Peyer's patch (tissue), 4 donors: ENCODE results near the gene HAPLN1. TPM values are rescaled to one million over a fixed set of nuclear protein-coding genes. Genes with fewer than 3 reads are reported as not detected.

Experiments
- DNase-seq, 3 donors: peaks; one replicate each; pipeline ENCODE4 v3.0.0-alpha.2; 2017 to 2019
- H3K27ac ChIP-seq, 4 donors: fragments of 200-600 bp; sonication (generic); one replicate each; pipeline ENCODE4 v1.5.1; 2016 to 2019
- H3K27me3 ChIP-seq, 2 donors: fragments of 200-600 bp; sonication (generic); one replicate each; pipeline ENCODE4 v1.5.1; 2019
- H3K36me3 ChIP-seq, 3 donors: fragments of 200-600 bp; sonication (generic); one replicate each; pipeline ENCODE4 v1.5.1; 2016 to 2019
- H3K4me1 ChIP-seq, 4 donors: fragments of 200-600 bp; sonication (generic); one replicate each; pipeline ENCODE4 v1.5.1; 2016 to 2019
- H3K4me3 ChIP-seq, 4 donors: fragments of 200-600 bp; sonication (generic); 1 replicate in 3 of 4; 2 replicates in 1 of 4; pipeline ENCODE4 v1.5.1; 2016 to 2019; ENCODE audit warnings: mild to moderate bottlenecking in 1 of 4
- H3K9me3 ChIP-seq, 4 donors: fragments of 200-600 bp; sonication (generic); one replicate each; pipeline ENCODE4 v1.5.1; 2016 to 2019; ENCODE audit warnings: mild to moderate bottlenecking in 1 of 4
- POLR2A ChIP-seq, 2 donors: fragments of 450-650 bp; IDR thresholded peaks; one replicate each; pipeline ENCODE4 v1.5.1; 2017; ENCODE audit warnings: antibody characterized with exemption in 2 of 2, mild to moderate bottlenecking in 2 of 2, moderate library complexity in 2 of 2
- total RNA-seq, 4 donors: library from RNA; depleted of rRNA; stranded (reverse); fragments of >200 nt; gene quantifications; one replicate each; pipeline ENCODE4 v1.1.0, GENCODE V29; 2016
- TF ChIP-seq, protein P1 (sequence below), 6 experiments: fragments of 450-650 bp in 4 of 6; fragments of 200-600 bp in 2 of 6; sonication (generic) in 1 of 6; IDR thresholded peaks; one replicate each; pipeline ENCODE4 v1.5.1; 2017 to 2019; ENCODE audit warnings: antibody characterized with exemption in 6 of 6, mild to moderate bottlenecking in 3 of 6, moderate library complexity in 1 of 6

The HAPLN1 gene
- total RNA-seq, 4 donors from 2014 or later = 0.13 to 1.7 (median 0.70) TPM; not detected in 1

DNA sequence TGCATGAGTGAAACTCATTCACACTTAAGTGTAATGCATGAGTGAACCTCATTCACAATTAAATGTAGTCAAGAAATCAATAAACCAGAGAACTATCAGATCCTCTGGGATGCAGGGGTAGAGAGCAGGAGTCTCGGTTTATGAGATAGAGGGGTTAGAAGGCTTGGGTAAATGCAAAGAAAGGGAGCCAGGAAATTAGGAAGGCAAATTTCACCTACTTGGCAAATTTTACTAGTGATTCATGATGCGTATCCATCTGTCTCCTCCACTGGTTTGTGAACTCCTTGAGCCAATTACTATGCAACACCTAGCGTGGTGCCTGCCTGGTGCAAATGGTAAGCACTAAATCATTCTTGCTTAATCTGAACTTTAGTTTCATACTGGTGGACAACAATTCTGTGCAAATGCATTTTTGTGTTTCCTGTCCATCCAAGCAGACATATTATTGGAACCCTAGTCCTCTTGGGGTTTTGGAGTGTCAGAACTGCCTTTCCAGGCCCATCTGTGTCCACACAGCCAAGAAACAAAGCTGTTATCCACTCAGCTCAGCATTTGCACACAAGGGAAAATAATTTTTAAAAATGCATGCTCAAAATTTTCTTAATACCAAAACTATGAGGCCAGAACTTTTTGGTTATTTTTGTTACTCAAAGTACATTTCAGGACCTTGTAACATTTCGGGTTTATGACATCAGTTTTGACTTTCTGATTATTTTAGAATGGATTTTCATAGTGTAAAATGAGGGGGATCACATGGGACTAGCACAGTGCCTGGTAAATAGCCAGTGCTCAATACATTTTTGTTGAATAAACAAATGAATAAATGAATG, 5.2 kb downstream of the HAPLN1 start:
- Histone ChIP-seq H3K4me3 (no peak overlapping the region), H3K27me3 (no peaks in the 10 kb centered on the region), H3K4me1 (no peaks in the 10 kb centered on the region), H3K27ac (no peak overlapping the region), H3K36me3 (no peaks in the 10 kb centered on the region), H3K9me3 (no peaks in the 10 kb centered on the region)
- no peak for TF ChIP-seq POLR2A (IDR thresholded peaks at IDR 0.05)
- TF ChIP-seq, protein P1, sequence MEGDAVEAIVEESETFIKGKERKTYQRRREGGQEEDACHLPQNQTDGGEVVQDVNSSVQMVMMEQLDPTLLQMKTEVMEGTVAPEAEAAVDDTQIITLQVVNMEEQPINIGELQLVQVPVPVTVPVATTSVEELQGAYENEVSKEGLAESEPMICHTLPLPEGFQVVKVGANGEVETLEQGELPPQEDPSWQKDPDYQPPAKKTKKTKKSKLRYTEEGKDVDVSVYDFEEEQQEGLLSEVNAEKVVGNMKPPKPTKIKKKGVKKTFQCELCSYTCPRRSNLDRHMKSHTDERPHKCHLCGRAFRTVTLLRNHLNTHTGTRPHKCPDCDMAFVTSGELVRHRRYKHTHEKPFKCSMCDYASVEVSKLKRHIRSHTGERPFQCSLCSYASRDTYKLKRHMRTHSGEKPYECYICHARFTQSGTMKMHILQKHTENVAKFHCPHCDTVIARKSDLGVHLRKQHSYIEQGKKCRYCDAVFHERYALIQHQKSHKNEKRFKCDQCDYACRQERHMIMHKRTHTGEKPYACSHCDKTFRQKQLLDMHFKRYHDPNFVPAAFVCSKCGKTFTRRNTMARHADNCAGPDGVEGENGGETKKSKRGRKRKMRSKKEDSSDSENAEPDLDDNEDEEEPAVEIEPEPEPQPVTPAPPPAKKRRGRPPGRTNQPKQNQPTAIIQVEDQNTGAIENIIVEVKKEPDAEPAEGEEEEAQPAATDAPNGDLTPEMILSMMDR (IDR thresholded peaks at IDR 0.05) = no peak
- DNase-seq = no peak

DNA sequence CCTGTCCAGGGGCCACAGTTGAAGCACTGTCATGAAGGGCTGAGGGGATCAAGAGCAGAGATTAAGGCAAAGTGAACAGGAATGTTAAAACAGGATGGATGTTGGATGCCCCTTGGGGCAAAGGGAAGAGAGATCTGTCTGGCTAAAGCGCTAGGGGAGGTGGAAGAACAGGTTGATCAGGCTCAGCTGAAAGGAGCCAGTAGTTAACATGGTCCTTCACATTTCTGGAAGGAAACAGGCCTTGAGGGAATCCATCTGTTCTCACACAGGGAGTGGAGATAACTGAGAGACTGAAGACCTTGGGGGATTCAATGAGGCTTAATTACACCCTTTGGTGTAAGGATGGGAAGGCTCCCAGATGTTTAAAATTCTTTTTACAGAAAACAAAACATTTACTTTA, 5.8 kb downstream of the HAPLN1 start:
- DNase-seq = no peak
- Histone ChIP-seq H3K27me3 (no peaks in the 10 kb centered on the region), H3K9me3 (no peaks in the 10 kb centered on the region), H3K36me3 (no peaks in the 10 kb centered on the region), H3K27ac (no peak overlapping the region), H3K4me3 (no peak overlapping the region), H3K4me1 (no peaks in the 10 kb centered on the region)
- TF ChIP-seq, protein P1 (IDR thresholded peaks at IDR 0.05) = no peak
- no peak for TF ChIP-seq POLR2A (IDR thresholded peaks at IDR 0.05)

DNA sequence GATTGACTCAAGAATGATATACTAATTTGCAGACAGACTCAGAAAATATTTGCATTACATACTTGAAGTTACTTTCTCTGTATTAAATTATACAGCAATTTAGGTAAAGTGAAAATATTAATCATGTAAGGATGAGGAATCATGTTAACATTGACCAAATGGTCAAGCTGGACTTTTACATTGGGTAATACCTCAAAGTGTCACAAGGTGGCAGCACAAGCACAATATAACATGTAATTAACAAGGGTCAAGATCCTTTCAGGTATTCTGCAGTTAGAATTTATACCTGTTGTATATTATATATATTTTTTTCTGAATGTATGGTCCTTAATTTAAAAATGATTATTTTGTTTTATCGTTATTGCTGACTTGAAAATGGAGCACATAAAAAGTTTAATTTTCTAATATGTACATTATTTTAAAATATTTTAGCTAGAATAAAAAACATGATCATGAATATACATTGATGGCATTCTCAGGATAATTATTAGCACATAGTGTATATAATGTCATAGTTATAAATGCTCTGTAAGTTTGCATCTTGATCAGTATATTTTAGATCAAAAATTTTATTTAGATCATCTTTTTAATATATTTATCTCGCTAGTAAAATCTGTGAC, 8.6 kb downstream of the HAPLN1 start:
- TF ChIP-seq, protein P1 (IDR thresholded peaks at IDR 0.05) = peak; percentile 43 to 77 (median 70)
- no peak for TF ChIP-seq POLR2A (IDR thresholded peaks at IDR 0.05)
- no peaks in the 10 kb centered on the region for H3K9me3 ChIP-seq
- no peaks in the 10 kb centered on the region for H3K36me3 ChIP-seq
- no peaks in the 10 kb centered on the region for H3K4me1 ChIP-seq
- no peaks in the 10 kb centered on the region for H3K27me3 ChIP-seq
- H3K4me3 ChIP-seq = no peak overlapping the region
- no peak overlapping the region for H3K27ac ChIP-seq
- DNase-seq = peak in 2 of 3 donors; percentile 39 to 70

DNA sequence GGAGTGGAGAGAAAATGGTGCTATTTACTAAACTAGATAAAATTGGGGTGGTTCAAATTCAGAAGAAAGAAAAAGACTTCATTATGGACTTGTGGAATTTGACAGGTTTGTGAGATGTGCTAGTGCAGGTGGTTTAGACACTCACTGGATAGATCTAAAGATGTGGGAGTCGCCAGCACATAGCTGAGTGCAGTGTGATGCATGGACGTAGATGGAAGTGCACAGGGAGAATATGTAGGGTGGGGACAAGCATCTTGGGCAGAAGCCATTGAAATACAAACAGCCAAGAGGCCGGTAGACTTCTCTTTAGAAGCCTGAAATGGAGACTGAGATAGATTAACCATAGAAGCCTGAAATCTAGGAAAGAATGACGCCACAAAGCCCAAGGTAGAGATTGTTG, 10.7 kb downstream of the HAPLN1 start:
- no peaks in the 10 kb centered on the region for H3K27me3 ChIP-seq
- TF ChIP-seq POLR2A (IDR thresholded peaks at IDR 0.05) = no peak
- TF ChIP-seq, protein P1 (IDR thresholded peaks at IDR 0.05) = no peak
- H3K4me1 ChIP-seq = no peaks in the 10 kb centered on the region
- H3K9me3 ChIP-seq = peaks cover 0 to 3% (median 0%) of the 10 kb centered on the region in 4 donors
- no peak overlapping the region for H3K4me3 ChIP-seq
- DNase-seq = no peak
- no peaks in the 10 kb centered on the region for H3K36me3 ChIP-seq
- no peak overlapping the region for H3K27ac ChIP-seq

DNA sequence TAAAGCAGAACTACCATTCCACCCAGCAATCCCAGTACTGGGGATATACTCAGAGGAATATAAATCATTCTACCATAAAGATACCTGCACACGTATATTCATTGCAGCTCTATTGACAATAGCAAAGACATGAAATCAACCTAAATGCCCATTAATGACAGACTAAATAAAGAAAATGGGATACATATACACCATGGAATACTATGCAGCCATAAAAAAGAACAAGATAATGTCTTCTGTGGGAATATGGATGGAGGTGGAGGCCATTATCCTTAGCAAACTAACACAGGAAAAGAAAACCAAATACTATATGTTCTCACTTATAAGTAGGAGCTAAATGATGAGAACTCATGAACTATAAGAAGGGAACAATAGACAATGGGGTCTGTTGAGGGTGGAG, 12.5 kb downstream of the HAPLN1 start:
- Histone ChIP-seq H3K27ac (no peak overlapping the region), H3K36me3 (no peaks in the 10 kb centered on the region), H3K27me3 (no peaks in the 10 kb centered on the region), H3K9me3 (peaks cover 0 to 3% (median 0%) of the 10 kb centered on the region in 4 donors), H3K4me1 (no peaks in the 10 kb centered on the region), H3K4me3 (no peak overlapping the region)
- DNase-seq = no peak
- TF ChIP-seq POLR2A (IDR thresholded peaks at IDR 0.05) = no peak
- TF ChIP-seq, protein P1 (IDR thresholded peaks at IDR 0.05) = no peak
